ENCODE results near the gene RTF2.
"Not testable (repeated sequence)": the region's sequence is repeated elsewhere in the genome, so short reads cannot be mapped to it uniquely, and the experiment has no call there.

Gene RTF2

DNA sequence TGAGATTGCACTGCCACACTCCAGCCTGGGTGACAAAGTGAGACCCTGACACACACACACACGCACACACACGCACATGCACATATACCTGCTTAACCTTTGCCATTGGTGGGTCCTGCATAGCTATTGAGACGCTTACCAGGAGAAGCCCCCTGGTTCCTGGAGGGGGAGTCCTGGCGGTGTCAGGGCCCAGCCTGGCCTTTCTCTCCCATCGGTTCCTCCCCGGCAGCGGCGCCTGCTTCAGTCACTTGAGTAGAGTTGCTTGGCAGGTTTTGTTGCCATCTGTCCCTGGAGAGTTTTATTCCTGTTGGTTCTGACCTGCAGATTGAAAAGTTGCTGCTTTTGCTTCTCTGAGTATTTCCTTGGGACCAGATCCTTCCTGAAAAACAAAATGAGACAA, 35.5 kb downstream of the RTF2 start:
- no peak for DNase-seq

DNA sequence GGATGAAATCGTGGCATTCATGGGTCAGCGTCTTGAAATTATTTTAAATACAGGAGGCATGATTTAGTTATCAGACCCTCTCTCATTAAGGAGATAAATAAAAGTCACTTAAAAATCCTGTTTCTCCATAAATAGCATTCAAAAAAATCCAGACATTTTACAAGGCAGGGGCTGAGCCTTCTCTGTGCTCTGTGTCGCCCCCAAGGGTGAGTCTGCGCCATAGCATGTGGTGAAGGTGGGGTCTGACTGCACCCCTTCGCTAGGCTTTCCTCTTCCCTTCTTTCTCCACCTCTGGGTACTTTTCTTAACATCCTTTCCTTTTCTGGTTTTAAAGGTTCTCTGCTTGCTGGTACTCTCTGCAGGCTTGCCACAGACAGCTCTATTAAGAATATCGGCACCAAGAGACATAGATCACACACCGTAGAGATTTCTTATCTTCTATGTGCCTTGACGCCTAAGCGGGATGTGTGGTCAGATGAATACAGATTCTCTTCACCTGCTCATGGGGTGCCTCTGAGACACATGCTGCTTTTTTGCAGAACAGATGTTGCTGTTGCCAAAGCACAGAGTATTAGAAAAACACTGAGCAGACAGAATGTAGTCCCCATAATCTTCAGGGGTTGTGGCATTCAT, 36.1 kb downstream of the RTF2 start:
- DNase-seq = no peak

DNA sequence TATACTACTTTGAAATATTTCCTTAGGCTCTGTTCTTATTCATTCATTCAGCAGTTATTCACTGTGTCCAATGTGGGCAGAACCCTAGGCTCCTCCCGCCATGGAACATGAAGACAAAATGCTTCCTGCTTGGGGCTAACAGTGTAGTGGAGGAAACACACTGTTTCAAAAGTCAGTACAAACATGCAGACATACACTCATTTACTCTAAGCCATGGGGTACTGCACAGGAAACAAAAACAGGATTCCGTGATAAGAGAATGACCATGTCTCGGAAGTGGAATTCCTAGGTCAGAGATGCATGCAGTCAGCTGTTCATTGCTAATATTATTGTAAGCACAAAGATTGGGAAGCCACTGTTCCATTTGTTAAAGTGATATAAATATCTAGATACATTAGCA, 37.7 kb downstream of the RTF2 start:
- DNase-seq = no peak

DNA sequence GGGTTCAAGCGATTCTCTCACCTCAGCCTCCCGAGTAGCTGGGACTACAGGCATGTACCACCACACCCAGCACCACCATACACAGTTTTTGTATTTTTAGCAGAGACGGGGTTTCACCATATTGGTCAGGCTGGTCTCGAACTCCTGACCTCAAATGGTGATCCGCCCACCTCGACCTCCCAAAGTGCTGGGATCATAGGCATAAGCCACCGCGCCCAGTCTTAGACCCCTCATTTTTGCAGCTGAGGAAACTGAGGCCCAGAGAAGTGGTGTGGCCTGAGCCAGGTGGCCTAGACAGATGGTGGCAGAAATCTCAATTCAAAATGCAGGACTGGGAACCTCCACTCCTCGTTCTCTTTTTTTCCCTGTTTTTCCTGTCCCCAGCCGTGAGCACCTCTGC, 43.5 kb downstream of the RTF2 start:
- DNase-seq = no peak

DNA sequence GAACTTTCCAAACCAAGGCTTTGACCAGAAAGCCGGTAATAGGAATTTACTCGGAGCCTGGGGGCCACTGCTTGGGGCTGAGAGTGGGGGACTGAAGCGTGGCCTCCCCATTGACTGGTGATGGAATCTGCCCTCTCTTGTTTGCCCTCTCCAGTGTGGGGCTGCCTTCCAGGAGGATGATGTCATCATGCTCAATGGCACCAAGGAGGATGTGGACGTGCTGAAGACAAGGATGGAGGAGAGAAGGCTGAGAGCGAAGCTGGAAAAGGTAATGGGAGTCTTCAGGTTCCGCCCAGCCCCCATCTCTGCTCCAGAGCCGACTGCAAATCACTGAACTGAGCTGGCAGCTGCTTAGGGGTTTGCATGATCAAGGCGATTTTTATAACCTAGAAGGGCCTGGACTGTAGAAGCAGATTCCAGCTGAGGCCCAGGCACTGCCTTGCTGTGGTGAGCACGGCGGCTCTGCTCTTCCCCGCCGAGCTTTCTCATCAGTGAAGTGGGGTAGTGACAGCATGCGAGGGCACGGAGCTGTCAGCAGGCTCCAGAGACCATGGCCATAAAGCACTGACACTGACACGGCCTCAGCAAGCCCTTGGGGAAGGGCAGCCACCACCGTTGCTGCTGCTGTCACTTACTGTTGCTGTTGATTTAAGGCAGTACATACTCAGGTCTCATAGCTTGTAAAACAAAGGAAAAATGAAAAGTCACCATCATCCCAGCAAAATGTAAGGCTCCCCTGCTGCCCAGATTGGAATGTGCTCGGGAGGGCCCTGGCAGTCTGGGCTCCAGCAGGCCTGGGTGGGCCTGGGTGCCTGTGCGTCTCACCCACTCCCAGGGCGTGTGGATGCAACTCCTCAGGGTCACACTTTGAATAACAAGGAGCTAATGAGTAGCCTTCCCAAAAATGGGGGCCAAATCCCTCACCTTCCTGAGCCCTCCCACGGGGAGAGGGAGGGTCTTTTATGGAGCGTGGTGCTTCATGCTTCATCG, 45.0 kb downstream of the RTF2 start:
- no peak for DNase-seq

DNA sequence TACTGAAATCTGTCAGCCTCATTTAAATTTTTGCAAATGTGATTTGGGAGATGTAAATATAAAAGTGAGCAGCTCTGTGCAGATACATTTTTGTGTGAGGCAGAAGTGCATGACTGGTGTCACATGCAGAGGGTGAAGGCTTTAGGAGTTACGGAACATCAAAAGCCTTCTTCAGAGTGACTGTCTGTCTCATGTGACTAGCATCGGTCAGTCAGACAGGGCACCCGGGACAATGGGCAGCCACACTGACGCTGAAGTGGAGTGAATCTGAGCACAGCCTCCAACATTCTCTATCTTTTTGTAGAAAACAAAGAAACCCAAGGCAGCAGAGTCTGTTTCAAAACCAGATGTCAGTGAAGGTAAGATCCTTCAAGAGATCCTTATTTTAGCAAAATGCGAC, 48.2 kb downstream of the RTF2 start:
- no peak for DNase-seq

DNA sequence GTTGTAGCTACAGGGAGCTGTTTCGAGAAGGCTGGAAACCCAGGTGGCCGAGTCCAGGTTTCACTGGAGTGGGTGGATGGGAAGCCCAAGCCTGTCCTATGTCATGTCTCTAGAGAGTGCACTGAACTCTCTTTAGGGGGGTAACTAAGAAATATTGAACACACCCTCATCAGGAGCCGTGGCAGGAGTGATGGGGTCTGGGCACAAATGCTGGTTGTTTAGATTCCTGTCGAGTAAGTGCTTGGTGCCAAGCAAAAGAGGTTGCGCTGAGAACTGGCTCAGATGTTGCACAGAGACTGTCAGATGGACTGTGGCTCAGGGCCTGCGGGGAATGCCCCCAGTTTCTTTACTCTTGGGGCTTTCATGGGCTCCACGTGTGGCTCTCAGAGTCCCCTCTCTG, 48.8 kb downstream of the RTF2 start:
- no peak for DNase-seq

DNA sequence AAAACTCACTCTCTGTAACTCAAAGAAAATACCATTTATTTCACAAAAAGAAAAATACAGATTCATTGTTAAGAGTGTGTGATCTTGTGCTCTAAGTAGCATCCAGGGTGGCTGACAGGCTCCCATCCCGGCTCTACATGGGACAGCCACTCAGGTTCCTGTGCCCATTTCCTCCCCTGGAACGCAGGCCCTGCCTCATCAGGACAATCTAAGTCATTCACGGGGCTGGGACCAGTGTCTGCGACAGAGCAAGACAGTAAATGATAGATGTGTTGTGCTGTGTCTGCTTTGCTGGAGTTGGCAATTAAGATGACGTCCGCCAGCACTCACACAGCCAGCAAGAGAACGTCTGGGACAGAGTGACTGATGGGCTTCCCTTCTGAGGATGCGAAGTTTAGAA, 49.2 kb downstream of the RTF2 start:
- no peak for DNase-seq

DNA sequence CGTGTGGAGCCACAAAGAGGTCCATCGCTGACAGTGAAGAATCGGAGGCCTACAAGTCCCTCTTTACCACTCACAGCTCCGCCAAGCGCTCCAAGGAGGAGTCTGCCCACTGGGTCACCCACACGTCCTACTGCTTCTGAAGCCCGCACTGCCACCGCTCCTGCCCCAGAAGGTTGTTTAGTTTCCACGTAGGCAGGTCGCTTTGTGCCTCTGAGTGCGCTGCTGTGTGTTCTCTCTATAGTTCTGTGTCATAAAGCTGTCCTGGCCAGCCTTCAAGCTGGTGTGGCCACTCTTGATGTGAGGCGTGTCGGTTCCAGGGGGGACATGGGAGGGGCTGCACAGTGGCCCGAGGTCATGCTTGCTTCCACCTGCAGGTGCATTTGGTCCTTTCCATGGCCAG, 49.7 kb downstream of the RTF2 start:
- DNase-seq = no peak

DNA sequence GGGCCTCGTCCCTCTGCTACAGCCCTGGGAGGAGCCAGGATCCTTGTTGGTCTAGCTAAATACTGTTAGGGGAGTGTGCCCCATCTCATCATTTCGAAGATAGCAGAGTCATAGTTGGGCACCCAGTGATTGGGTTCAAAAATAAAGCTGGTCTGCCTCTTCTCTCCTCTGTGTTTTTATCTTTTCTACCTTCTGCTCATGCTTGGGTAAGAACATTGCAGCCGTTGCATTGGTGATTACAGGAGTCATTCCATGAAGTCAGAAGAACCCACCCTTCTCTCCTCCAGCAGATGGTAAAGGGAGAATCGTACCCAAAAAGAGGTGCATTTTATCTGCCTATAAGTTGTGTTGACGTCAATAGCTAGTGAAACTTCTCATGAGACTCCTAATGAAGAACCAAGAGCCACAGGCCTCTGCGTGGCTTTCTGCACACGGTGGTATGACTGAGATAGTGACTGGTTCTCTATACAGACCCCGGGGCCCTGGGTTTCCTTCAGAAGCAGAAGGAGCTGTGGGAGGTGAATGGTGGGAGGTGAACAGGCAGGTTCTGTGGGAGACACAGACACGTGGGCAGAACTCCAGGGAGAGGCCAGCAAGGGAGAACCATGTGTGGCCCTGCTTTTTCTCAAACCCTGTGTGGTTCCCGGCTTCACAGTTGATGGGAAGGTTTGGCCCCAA, 50.4 kb downstream of the RTF2 start:
- DNase-seq = no peak

DNA sequence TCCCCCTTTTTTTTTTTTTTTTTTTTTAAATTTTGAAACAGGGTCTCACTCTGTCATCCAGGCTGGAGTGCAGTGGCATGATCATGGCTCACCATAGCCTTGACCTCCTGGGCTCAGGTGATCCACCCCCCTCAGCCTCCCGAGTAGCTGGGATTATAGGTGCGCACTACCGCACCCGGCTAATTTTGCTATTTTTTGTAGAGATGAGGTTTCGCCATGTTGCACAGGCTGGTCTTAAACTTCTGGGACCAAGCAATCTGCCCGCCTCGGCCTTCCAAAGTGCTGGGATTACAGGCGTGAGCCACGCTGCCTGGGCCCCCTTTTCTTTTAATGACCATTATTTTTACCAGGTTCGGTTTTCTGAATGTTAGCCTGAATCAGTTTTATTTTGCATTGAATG, 51.1 kb downstream of the RTF2 start:
- DNase-seq = no peak

DNA sequence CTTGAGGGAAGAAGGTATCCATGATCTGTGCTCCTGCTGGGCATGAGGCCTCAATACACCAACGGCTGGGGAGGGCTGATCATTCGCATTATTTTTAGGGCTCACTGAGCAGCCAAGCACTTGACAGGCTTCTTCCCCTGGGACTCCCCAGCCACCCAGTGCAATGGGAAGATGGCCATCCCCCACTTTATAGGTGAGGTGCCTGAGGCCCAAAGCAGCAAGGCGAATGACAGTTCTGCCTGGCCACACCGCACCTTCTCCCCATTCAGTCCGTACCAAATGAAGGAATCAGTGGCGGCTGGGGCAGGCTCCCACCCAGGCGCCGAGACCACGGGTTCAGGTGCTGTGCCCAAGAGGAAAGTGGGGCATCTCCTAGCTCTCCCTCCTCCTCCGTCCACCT, 51.8 kb downstream of the RTF2 start:
- no peak for DNase-seq

DNA sequence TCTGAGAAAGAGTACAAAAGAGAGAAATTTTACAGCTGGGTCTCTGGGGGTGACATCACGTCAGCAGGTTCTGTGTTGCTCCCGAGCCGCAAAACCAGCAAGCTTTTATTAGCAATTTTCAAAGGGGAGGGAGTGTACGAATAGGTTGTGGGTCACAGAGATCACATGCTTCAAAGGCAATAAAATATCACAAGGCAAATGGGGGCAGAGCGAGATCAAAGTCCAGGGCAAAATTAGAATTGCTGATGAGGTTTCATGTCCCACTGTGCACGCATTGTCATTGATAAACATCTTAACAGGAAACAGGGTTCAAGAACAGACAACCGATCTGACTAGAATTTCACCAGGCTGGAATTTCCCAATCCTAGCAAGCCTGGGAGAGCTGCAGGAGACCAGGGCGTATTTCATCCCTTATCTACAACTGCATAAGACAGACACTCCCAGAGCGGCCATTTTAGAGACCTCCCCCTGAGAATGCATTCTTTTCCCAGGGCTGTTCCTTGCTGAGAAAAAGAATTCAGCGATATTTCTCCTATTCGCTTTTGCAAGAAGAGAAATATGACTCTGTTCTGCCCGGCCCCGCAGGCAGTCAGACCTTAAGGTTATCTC, 52.4 kb downstream of the RTF2 start:
- not testable (repeated sequence) for DNase-seq

DNA sequence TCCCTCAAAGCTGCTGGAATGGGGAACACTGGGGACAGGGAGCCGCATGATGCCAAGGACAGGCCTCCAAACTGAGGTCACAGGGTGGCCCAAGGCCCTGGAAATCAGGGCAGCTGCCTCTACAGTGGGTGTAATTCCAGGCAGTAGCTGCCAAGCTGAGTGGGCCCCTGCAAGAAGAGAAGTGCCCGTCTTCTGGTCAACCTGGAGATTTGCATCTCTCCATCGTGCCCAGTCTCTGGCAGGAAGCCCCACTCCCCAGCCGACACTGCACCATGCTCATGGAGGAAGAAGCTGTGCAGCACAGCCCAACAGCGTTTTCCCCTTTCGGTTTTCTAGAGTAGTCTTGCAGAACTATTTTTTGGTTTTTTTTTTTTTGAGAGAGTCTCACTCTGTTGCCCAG, 53.9 kb downstream of the RTF2 start:
- DNase-seq = no peak

DNA sequence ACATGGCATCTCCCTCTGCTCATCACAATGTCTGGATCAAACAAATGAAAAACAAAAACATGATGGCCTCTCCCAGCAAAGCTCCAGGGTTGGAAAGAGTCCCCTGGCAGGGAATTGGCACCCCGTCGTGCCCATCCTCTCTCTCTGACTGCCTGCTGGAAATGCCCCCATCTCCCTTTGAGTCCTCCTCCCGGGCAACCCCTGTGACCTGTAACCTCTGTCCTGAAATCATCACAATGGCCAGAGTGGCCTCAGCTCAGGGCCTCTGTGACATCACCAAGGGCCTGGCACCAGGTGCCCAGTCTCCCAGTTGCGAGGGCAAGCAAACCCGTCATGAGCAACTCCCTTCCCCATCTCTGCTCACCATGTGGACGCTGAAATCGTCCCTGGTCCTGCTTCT, 56.0 kb downstream of the RTF2 start, which contains the start of gene FAM209A:
FAM209A (plus strand) TSS at position 301 of the 400 bp plus-strand sequence; CDS start at position 366, 65 bp downstream.
- not testable (repeated sequence) for DNase-seq

DNA sequence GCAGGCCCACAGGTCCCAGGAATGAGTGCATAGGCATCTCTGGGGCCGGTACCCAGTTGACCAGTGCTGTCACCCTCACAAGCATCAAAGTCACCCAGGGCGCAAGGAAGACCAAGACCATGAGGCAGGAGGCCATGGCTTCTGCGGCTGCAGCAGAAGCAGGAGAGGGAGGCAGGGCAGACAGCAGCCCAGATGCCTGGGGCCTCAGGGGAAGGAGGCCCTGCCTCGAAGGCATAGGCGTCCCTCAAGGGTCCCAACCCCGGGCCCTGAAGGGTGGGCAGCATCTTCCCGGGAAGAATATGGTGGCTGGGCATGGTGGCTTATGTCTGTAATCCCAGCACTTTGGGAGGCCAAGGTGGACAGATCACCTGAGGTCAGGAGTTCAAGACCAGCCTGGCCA, 59.1 kb downstream of the RTF2 start:
- DNase-seq = no peak

DNA sequence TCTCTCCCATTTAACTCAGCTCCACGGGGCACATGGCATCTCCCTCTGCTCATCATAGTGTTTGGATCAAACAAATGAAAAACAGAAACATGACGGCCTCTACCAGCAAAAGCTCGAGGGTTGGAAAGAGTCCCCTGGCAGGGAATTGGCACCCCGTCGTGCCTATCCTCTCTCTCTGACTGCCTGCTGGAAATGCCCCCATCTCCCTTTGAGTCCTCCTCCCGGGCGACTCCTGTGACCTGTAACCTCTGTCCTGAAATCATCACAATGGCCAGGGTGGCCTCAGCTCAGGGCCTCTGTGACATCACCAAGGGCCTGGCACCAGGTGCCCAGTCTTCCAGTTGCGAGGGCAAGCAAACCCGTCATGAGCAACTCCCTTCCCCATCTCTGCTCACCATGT, 64.5 kb downstream of the RTF2 start, which contains the start of gene FAM209B:
FAM209B (plus strand) TSS at position 301 of the 400 bp plus-strand sequence; CDS start at position 397, 96 bp downstream.
- not testable (repeated sequence) for DNase-seq

DNA sequence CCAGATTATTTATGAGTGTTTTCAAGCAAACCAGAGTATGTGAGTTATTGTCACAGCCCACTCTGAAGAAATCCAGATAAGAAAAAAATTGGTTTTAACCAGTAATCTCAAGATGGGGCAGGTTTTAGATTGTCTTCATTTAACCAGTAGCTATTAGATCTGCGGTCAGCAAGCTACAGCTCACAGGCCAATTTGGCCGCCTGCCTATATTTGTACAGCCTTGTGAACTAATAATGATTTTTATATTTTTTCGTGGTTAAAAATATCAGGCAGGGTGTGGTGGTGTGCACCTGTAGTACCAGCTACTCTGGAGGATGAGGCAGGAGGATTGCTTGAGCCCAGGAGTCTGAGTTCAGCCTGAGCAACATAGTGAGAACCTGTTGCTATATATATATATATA, 69.6 kb downstream of the RTF2 start:
- DNase-seq = no peak

DNA sequence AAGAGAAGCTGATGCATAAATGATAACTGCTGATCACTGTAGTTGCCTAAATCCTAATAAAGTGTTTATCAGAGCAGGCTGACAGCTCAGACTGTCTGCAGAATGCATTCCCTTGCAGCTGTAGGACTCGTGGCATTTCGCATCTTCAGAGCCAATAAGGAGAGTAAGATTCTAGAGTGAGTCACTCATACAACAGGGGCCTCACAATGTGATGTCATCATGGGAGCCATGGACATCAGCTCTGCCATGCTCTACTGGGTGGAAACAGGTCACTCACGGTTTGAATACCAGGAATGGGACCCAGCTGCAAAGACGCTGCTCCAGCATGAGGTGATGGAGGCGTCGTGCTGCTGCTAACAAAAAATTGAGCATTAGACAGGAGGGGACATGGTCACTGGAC, 72.0 kb downstream of the RTF2 start:
- DNase-seq = no peak

DNA sequence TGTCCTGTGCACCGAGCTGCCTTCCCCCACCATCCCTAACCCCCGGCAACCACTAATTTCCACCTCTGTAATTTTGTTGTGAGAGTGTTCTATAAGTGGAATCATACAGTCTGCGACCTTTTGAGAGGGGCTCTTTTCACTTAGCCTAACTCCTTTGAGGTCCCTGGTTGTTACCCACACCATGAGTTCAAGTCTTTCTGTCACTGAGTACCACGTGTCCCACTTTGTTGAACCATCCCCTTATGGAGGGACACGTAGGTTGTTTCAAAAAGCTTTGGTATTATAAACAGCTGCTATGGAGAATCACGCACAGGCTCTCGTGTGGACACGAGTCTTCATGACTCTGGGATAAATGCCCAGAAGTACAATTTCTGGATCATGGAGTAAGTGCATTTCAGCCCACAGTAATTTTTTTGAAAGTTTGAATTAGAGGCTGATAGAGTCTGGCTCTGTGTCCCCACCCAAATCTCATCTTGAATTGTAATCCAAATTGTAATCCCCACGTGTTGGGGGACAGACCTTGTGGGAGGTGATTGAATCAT, 74.1 kb downstream of the RTF2 start:
- no peak for DNase-seq

DNA sequence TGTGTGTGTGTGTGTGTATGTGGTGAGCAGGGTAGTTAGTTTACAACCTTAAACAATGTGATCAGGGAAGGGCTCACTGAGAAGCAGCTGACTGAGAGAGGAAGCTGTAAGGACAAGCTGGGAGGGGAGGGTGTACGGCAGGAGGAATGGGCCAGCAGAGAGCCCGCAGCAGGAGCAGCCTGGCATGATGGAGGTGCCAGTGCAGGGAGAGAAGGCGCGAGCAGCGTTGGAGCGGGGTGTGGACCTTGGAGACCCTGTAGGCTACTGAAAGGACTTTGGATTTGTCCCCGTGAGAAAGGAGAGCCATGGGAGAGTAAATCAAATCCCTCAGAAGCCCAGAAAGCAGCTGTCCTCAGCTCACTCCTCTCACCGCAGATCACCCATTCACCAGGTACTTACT, 83.1 kb downstream of the RTF2 start:
- DNase-seq = no peak

DNA sequence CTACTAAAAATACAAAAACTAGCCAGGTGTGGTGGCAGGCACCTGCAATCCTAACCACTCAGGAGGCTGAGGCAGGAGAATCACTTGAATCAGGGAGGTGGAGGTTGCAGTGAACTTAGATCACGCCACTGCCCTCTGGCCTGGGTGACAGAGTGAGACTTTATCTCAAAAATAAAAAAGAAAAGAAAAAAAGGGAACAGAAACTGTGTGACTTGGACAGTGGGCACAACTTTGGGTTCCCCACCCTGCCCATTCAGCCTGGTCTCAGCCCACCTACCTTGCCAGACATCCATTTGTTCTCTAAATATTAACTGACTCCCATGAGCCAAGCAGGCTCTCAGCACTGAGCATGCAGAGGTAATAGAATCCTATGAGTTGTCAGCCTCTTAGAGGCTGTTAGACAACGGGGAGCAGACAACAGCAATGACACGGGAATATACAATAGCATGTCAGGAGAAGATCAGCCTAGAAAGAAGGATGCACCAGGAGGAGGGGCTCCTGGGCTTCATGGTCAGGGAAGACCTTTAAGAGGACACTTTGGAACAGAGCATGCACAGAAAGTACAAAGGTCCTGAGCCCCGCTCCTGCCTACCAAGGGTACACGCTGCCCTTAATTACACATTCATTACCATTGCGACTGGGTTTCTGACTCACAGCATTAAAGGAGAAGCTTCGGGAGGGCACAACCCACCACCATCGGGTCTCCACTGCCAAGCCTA, 84.6 kb downstream of the RTF2 start:
- no peak for DNase-seq
